GM21723 (cell line): ENCODE measurements around the gene SURF4.
A peak's percentile ranks its signal among the peaks of the same experiment; 100 is the strongest.

Experiments used
- ATAC-seq: cut with Tn5 transposase; IDR thresholded peaks from one replicate; pipeline ENCODE4 v1.9.1; 2021; ENCODE audit warnings: mild to moderate bottlenecking, moderate library complexity; ENCODE audit not compliant: unreplicated experiment

The SURF4 gene

GRCh38 chr9:133375724-133376654 is at the start of gene SURF4, which contains the start of gene STKLD1:
Gene SURF4 (minus strand): TSS chr9:133376060. CDS start chr9:133375969, 91 bp downstream.
Gene STKLD1 (plus strand): TSS chr9:133376366. CDS start chr9:133376474, 108 bp downstream.
- peak; percentile 85 for ATAC-seq

GRCh38 chr9:133425049-133425632 is 49.3 kb upstream of the SURF4 start:
- no peak for ATAC-seq

GRCh38 chr9:133424187-133424586 is 48.3 kb upstream of the SURF4 start:
- ATAC-seq, result no peak

DNA sequence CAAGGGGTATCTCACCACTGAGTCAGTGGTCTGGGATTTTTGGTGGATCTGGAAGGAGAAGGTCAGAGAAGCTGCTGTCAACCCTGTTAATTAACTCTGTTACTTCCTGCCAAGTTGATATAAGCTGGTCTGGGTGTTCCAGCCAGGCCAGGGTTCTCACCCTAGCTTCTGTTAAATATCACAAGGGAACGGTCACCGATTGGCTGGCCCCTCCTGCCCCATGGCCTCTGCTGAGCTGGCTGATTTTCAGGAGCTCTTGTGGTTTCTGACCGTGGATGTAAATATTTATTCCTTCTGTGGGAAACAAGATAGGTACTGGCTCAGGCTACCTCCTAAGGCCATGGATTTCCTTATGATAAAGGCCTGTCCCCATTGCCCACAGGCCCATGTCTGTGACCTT is 47.4 kb upstream of the SURF4 start:
- ATAC-seq, result no peak

DNA sequence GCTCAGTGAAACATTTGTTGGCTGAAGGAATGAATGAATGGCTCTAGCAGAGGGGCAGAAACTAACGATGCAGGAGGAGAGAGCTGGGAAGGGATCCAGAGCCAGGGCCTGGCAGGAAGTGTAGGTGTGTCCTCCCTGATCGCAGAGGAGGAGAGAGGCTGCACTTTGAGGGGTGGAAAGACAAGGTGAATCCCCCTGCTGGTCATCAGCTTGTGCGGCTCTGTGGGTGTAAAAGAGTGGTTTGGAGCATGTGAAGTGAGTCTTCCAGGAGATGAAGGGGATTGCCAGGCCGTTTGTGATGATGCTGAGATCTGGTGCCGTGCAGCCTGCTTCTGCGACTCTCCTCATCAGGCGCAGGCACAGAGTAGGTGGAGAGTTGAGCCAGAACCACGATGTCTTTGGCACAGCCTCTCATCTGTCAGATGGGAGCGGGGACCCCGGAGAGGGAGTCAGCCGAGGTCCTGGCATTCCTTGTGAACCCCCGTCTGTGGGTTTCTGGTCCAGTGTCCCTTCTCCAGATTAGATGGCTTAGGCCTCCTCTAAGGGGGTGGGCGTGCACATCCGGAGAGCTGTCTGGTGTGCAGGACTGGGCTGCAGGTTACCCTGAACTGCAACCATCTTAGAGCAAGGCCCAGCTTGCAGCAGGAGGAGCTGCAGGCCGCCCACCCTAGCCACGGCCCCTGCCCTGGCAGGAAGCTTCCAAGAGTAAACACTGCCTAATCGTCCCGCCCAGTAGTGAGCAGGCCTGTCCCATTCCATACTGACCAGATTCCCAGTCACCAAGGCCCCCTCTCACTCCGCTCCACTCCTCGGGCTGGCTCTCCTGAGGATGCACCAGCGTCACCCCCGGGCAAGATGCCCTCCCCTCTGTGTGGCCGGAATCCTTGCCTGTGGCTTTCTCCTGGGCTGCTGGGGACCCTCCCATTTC is 46.0 kb upstream of the SURF4 start, which contains the start of gene ADAMTS13:
Gene ADAMTS13 (plus strand): TSS at position 753 of the 928 bp plus-strand sequence. CDS start 77 bp downstream, at position 830.
- no peak for ATAC-seq

GRCh38 chr9:133420392-133420827 is 44.5 kb upstream of the SURF4 start:
- no peak for ATAC-seq

DNA sequence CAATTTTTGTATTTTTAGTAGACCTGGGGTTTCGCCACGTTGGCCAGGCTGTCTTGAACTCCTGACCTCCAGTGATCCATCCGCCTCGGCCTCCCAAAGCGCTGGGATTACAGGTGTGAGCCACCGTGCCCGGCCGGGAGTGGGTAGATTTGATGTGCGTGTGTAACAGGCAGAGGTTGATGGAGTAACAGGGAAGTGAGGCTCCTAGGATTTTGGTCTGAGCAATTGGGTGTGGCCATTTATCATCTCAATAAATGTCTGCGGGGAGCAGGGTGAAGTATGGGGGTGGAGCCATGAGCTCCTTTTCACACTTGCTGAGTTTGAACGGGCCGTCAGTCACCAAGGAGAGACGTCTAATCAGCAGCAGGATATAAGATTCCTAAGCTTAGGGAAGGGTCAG is 43.1 kb upstream of the SURF4 start:
- ATAC-seq, result no peak

DNA sequence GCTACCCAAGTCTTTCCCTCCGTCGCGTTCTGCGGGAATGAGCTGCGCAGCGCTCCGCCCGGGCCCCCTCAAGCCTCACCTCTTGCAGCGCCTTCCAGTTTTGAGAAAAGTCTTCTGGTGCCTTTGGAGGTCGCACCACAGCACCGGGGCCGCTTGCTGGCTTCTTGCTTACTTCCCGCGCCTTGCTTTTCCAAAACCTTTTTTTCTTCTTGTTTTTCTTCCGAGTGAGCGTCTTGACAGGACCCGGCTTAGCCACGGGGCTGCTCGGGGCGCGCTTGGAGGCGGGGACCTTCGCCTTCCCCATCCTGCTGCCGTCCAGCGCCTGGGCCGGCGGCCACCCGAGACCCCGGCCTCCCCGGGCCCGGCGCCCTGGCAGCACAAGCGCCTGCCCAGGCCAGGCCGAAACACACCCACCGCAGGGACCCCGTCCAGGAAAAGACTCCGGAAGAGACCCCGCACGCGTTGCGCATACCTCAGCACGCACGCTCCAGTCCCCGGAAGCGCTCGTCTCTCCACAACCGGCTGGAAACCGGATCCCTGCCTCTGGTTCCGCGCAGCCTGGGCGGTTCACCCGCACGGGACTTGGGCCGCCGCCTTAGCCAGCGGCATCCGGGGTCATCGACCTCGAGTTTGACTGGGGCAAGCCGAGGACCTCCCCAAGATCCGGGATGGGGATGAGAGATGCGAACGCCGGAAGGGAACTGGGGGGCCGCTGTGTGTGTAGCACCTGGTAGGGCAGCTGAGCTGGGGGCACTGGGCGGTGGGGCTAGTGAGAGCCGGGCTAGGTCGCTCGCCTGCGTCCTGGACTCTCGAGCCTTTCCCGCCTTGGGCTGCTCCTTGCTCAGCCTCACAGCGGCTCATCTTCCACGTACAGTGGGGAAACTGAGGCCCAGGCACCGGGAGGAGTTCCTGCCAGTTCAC is 41.9 kb upstream of the SURF4 start, which contains the start of gene REXO4:
Gene REXO4 (minus strand): TSS at position 470 of the 921 bp plus-strand sequence. CDS start 166 bp downstream, at position 304.
- ATAC-seq, result peak; percentile 74

DNA sequence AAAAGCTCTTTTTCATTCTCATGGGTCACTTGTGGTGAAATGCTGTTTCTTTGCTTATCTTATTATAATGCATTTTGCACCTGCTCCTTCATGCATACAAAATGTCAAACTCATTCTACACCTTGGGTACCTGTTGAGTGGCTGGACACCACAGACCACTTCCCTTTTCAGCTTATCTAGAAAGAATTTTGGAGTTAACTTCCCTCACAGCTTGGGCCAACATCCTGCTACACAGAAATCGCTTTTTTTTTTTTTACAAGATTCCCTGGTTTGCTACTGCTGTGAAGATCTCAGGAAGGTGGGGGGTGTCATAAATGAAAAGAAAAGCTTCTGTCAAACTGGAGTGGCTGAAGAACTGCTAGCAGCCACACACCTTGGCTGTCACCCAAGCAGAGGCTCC is 39.3 kb upstream of the SURF4 start:
- ATAC-seq, result no peak

DNA sequence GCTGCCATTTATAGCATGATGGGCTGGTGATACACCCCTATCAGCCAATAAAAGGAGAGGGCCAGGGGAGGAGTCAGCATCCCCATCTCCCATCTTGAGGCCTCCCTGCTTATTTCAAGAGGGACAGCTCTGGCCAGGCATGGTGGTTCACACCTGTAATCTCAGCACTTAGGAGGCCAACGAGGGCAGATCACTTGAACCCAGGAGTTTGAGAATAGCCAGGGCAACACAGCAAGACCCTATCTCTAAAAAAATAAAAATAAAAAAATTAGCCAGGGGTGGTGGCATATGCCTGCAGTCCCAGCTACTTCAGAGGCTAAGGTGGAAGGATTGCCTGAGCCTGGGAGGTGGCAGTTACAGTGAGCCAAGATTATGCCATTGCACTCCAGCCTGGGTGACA is 32.2 kb upstream of the SURF4 start:
- ATAC-seq, result no peak

GRCh38 chr9:133406480-133407307 is 30.8 kb upstream of the SURF4 start:
- peak; percentile 75 for ATAC-seq

DNA sequence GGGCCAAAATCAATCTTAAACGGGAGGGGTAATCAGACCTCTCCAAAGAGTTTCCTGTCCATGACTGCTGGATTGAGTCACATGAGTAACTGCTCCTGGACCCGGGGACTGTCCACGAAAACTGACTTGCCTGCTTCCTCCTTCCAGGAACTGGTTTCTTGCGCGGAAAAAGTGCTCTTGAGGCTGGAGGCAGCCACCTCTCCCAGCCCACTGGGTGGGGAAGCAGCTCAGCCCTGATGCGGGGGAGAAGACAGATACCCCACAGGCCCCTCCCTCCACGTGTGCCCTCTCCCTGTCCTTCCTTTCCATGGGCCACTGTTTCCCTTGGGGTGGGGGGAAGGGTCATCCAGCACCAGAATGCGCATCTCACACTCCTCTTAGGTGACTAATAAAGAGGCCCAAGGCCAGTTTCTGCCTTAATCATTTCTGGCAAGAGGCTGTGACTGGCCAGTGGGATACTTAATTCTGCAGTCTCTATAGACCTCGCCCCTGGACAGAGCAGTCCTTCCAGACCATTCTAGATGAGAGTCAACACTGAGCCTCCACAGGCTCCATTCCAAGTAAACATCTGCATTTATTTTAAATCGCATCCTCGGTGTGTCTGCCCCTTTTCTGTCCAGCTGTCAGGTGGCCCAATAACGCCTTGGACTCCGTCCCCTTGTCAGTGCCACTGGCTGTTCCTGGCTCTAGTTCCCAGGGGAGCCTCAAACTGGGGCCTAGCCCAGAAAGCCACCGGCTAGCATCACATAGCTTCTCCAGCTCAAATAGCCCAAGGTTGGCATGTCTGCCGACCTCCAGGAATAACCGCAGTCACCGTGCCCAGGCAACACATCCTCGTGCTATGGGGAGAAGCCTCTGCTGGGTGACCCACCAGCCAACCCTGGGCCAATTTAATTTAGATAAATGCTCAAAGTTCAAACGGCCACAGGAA is 29.9 kb upstream of the SURF4 start:
- no peak for ATAC-seq

- ATAC-seq, result no peak
These were observed 28.7 kb upstream of the SURF4 start for GRCh38 chr9:133404454-133405002.

GRCh38 chr9:133403766-133404453 is 28.1 kb upstream of the SURF4 start:
- ATAC-seq, result no peak

DNA sequence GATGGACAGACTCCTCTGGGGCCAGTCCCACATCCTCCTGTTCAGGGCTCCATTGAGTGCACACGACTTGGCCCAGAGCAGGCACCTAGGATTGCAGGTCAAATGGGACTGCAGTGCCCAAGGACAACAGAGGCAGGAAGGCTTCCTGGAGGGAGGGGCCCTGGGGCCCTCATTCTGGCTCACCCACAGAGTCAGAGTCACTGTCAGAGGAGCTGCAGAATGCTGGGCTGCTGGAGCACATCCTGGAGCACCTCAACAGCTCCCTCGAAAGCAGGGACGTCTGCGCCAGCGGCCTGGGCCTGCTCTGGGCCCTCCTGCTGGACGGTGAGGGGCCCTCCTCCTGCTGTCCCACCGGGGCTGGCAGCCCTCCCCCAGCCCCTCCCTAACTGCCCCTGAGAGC is 26.8 kb upstream of the SURF4 start:
- ATAC-seq, result no peak

- ATAC-seq, result no peak
These were observed 25.7 kb upstream of the SURF4 start for GRCh38 chr9:133401588-133401987.

DNA sequence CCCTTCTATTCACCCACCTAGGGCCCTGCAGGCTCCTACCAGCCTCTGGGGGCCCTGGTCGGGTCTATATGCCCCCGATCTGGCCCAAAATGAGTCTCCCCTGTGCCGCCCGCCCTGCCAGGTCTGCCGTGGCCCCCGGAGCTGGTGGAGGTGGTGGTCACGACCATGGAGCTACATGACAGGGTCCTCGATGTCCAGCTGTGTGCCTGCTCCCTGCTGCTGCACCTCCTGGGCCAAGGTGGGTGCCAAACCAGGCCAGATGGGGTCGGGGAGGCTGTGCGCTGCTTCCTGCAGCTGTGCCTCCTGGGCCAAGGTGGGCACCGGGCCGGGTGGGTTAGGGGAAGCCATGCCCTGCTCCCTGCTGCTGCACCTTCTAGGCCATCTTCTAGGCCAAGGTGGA is 24.4 kb upstream of the SURF4 start:
- ATAC-seq, result no peak
